GM15510 (cell line): ENCODE measurements around the gene CORIN.

Experiments used
- POLR2A ChIP-seq: IDR thresholded peaks from 3 replicates; pipeline ENCODE4 v1.6.1; 2011; ENCODE audit warnings: borderline replicate concordance; ENCODE audit not compliant: insufficient read length; ENCODE audit errors: extremely low read depth

Gene CORIN

GRCh38 chr4:47840291-47840690 lies 2.4 kb upstream of the CORIN start:
- TF ChIP-seq POLR2A = no peak

GRCh38 chr4:47839259-47839658 lies 1.4 kb upstream of the CORIN start:
- no peak for TF ChIP-seq POLR2A

GRCh38 chr4:47838445-47838844 lies 578 bp upstream of the CORIN start:
- TF ChIP-seq POLR2A = no peak

GRCh38 chr4:47837094-47837907 lies 566 bp downstream of the CORIN start:
- no peak for TF ChIP-seq POLR2A

DNA sequence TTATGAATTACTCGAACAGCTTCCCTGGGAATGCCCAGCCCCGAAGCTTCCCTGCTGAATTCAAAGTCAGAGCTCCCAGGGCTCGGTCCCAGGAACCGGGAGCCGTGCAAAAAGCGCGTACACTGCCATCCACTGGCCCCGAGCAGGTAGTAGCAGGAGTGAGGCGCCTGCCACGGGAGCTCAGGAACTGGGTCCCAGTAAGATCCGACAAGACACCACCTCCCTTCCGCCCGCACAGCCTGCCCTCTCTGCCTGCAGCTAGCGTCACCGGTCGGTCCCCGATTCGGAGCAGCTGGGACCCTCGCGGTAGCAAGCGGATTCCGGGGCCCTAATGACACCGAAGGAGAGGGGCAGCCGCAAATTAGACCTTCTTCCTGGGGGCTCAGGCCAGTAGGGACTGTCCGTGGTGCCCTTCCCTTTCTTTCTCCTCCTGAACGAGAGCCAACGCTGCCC lies 1.2 kb downstream of the CORIN start:
- no peak for TF ChIP-seq POLR2A

- no peak for TF ChIP-seq POLR2A
Measured at GRCh38 chr4:47835494-47835893, 2.4 kb downstream of the CORIN start.

DNA sequence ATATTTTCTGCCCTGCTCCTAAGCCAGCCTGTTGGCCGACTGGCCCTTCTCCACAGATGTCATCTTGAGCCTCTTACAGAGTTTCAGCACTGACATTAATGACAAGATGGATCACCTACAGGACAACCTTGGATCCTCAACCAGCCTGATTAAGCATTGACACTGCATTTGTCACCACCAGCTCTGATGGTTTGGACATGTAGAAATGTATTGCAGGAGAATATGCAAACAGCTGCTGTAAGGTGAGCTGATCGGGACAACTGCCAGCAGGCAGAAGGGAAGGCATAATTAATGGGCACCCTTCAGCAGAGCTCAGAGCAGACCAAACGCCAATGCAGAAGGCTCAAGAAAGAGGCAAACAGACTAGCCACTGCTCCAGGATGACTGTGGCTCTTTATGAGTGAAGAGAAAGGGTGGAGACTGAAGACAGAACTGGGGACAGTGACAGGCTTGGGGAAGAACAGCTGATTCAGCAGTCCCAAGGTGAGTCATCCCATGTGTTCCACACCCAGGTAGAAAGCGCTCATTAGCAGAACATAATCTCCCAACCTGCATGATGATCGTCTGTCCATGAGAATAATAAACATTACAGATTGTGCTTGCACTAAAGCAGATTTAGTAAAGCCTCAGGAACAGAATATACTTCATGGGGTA lies 6.7 kb downstream of the CORIN start:
- no peak for TF ChIP-seq POLR2A

DNA sequence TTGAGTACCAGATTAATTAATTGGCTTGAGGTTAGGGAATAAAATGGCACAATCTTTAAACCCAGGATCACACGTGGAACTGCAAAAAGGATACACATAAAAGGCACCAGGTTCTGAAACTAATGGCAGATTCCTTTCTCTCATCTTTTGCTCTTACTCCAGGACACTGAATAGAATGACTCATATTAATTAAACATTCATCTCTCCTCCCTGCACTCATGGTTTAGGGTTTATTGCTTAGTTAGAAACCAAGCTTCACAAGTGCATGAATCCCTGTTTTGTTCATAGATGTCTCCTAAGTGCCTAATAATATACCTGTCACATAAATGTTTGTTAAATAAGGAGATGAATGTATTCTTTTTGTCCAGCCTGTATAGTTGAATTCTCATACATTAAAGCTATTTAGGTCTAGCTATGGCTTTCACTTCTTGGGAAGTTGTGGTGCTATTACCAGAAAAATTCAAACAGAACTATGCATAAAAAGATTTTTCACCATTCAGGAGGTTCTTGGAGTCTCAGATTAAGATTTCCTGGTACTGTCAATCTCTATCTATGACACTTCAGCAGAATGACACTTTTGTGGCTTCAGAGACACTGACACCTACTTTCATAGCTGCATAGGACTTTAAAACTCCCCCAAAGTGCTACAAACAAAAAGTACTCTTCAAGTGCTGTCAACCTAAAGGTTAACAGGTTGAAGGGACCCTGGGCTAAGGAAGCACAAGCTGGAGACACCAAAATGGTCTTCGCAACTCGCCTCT lies 7.4 kb downstream of the CORIN start:
- no peak for TF ChIP-seq POLR2A

GRCh38 chr4:47829438-47829837 lies 8.4 kb downstream of the CORIN start:
- TF ChIP-seq POLR2A = no peak

DNA sequence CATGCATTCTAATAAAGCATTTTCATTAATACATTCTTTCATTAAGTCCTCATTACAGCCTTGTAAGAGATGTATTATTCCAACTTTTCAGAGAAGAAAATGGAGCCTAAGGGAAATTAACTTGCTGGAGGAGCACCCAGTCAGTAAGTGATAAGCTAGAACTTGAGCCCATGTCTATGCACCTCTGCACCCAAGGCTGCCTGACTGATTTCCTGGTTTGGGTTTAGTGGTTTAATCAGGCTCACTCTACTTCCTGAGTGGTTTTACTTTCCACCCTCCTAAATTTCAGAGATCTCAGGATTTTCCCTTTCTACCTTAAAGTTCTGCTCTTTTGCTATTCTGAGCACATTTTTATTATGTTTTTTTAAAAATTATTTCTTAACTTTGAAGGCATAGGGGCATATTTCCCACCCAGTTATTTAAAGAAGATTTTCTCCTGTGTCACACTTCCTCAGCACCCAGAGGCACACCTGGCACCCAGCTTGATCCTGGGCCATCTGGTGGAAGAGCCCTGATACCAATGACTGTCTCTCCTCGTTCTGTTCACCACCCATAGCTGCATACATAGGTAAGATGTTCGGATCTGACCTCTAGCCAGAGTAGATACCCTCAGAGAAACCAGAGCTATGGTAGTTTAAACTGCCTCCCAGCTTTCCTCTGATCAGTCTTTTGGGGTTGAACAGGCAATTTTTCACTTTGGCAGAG lies 10.4 kb downstream of the CORIN start:
- no peak for TF ChIP-seq POLR2A

GRCh38 chr4:47824840-47825239 lies 13.0 kb downstream of the CORIN start:
- TF ChIP-seq POLR2A = no peak

- TF ChIP-seq POLR2A = no peak
Measured at GRCh38 chr4:47819178-47819577, 18.7 kb downstream of the CORIN start.

GRCh38 chr4:47817275-47817674 lies 20.6 kb downstream of the CORIN start:
- TF ChIP-seq POLR2A = no peak

GRCh38 chr4:47816748-47817147 lies 21.1 kb downstream of the CORIN start:
- no peak for TF ChIP-seq POLR2A
